HG02763 (cell line): ENCODE measurements around the gene GLI3.
"Not testable (repeated sequence)": the region's sequence is repeated elsewhere in the genome, so short reads cannot be mapped to it uniquely, and the experiment has no call there.

ENCODE experiments used
- ATAC-seq: cut with Tn5 transposase; IDR thresholded peaks from one replicate; pipeline ENCODE4 v1.9.1; 2021; ENCODE audit warnings: mild to moderate bottlenecking, moderate library complexity; ENCODE audit not compliant: unreplicated experiment

GLI3 gene

GRCh38 chr7:42213093-42213492 is 23.9 kb downstream of the GLI3 start:
- ATAC-seq, result no peak

- no peak for ATAC-seq
These were observed 24.4 kb downstream of the GLI3 start for GRCh38 chr7:42212541-42213090.

GRCh38 chr7:42211938-42212337 is 25.1 kb downstream of the GLI3 start:
- ATAC-seq, result no peak

- no peak for ATAC-seq
These were observed 26.2 kb downstream of the GLI3 start for GRCh38 chr7:42210779-42211178.

- ATAC-seq, result no peak
These were observed 26.7 kb downstream of the GLI3 start for GRCh38 chr7:42210333-42210732.

- ATAC-seq, result not testable (repeated sequence)
These were observed 27.9 kb downstream of the GLI3 start for GRCh38 chr7:42209085-42209484.

GRCh38 chr7:42208572-42208971 is 28.4 kb downstream of the GLI3 start:
- no peak for ATAC-seq

- no peak for ATAC-seq
These were observed 29.6 kb downstream of the GLI3 start for GRCh38 chr7:42207420-42207819.

GRCh38 chr7:42203336-42203735 is 33.7 kb downstream of the GLI3 start:
- ATAC-seq, result no peak

GRCh38 chr7:42202601-42203000 is 34.4 kb downstream of the GLI3 start:
- no peak for ATAC-seq

- no peak for ATAC-seq
These were observed 37.9 kb downstream of the GLI3 start for GRCh38 chr7:42198974-42199668.

- no peak for ATAC-seq
These were observed 38.7 kb downstream of the GLI3 start for GRCh38 chr7:42198296-42198695.

- ATAC-seq, result no peak
These were observed 39.6 kb downstream of the GLI3 start for GRCh38 chr7:42197451-42197850.

GRCh38 chr7:42194238-42194637 is 42.8 kb downstream of the GLI3 start:
- ATAC-seq, result no peak

GRCh38 chr7:42193471-42194129 is 43.4 kb downstream of the GLI3 start:
- no peak for ATAC-seq

GRCh38 chr7:42192851-42193461 is 44.1 kb downstream of the GLI3 start:
- no peak for ATAC-seq

- no peak for ATAC-seq
These were observed 44.9 kb downstream of the GLI3 start for GRCh38 chr7:42192066-42192465.

GRCh38 chr7:42189535-42189934 is 47.5 kb downstream of the GLI3 start:
- no peak for ATAC-seq

GRCh38 chr7:42186151-42186550 is 50.9 kb downstream of the GLI3 start:
- no peak for ATAC-seq

- ATAC-seq, result no peak
These were observed 51.3 kb downstream of the GLI3 start for GRCh38 chr7:42185726-42186125.

- ATAC-seq, result no peak
These were observed 53.5 kb downstream of the GLI3 start for GRCh38 chr7:42183547-42183946.

GRCh38 chr7:42181566-42181965 is 55.4 kb downstream of the GLI3 start:
- no peak for ATAC-seq
